ENCODE results near the gene TPSB2.
A peak's percentile ranks its signal among the peaks of the same experiment; 100 is the strongest.
"Not testable (repeated sequence)": the region's sequence is repeated elsewhere in the genome, so short reads cannot be mapped to it uniquely, and the experiment has no call there.

TPSB2 gene

DNA sequence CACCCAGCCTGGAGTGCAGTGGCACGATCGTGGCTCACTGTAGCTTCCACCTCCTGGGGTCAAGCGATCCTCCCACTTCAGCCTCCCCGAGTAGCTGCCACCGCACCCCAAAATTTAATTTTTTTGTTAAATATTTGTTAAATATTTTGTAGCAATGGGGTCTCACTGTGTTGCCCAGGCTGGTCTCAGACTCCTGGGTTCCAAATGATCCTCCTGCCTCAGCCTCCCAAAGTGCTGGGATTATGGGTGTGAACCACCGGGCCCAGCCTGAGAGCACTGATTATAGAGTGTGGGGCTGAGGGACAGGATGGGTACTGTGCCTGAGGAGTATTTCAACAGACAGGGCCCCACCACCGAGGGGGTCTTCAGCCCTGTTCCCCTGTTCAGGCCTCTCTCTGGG lies 40.5 kb downstream of the TPSB2 start:
- Histone ChIP-seq H3K4me3 (replicated peaks; ENCODE audit: insufficient read depth, low read length) (no peak overlapping the region), H3K27me3 (ENCODE audit: insufficient read depth, poor library complexity, severe bottlenecking) (no peaks in the 10 kb centered on the region), H3K27ac (replicated peaks) (no peak overlapping the region)
- no peak for TF ChIP-seq POLR2AphosphoS5 (IDR thresholded peaks at IDR 0.05; ENCODE audit: low read depth)
- TF ChIP-seq, protein P1, sequence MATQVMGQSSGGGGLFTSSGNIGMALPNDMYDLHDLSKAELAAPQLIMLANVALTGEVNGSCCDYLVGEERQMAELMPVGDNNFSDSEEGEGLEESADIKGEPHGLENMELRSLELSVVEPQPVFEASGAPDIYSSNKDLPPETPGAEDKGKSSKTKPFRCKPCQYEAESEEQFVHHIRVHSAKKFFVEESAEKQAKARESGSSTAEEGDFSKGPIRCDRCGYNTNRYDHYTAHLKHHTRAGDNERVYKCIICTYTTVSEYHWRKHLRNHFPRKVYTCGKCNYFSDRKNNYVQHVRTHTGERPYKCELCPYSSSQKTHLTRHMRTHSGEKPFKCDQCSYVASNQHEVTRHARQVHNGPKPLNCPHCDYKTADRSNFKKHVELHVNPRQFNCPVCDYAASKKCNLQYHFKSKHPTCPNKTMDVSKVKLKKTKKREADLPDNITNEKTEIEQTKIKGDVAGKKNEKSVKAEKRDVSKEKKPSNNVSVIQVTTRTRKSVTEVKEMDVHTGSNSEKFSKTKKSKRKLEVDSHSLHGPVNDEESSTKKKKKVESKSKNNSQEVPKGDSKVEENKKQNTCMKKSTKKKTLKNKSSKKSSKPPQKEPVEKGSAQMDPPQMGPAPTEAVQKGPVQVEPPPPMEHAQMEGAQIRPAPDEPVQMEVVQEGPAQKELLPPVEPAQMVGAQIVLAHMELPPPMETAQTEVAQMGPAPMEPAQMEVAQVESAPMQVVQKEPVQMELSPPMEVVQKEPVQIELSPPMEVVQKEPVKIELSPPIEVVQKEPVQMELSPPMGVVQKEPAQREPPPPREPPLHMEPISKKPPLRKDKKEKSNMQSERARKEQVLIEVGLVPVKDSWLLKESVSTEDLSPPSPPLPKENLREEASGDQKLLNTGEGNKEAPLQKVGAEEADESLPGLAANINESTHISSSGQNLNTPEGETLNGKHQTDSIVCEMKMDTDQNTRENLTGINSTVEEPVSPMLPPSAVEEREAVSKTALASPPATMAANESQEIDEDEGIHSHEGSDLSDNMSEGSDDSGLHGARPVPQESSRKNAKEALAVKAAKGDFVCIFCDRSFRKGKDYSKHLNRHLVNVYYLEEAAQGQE (IDR thresholded peaks at IDR 0.05; ENCODE audit: insufficient replicate concordance, low read depth) = no peak
- no peak for TF ChIP-seq GABPA (IDR thresholded peaks at IDR 0.05; ENCODE audit: low read depth)
- DNase-seq (ENCODE audit: low read depth in 1 of 2, low spot score in 1 of 2) = no peak

- H3K4me3 ChIP-seq (replicated peaks; ENCODE audit: insufficient read depth, low read length) = no peak overlapping the region
- no peaks in the 10 kb centered on the region for H3K27me3 ChIP-seq (ENCODE audit: insufficient read depth, poor library complexity, severe bottlenecking)
- peak; percentile 3 to 8 for DNase-seq (ENCODE audit: low read depth in 1 of 2, low spot score in 1 of 2)
- no peak overlapping the region for H3K27ac ChIP-seq (replicated peaks)
- TF ChIP-seq, protein P1 (IDR thresholded peaks at IDR 0.05; ENCODE audit: insufficient replicate concordance, low read depth) = peak; percentile 99
- TF ChIP-seq SPI1 (IDR thresholded peaks at IDR 0.05; ENCODE audit: borderline replicate concordance, low read depth) (no peak), GABPA (IDR thresholded peaks at IDR 0.05; ENCODE audit: low read depth) (no peak), POLR2AphosphoS5 (IDR thresholded peaks at IDR 0.05; ENCODE audit: low read depth) (no peak)
- TF ChIP-seq, protein P2, sequence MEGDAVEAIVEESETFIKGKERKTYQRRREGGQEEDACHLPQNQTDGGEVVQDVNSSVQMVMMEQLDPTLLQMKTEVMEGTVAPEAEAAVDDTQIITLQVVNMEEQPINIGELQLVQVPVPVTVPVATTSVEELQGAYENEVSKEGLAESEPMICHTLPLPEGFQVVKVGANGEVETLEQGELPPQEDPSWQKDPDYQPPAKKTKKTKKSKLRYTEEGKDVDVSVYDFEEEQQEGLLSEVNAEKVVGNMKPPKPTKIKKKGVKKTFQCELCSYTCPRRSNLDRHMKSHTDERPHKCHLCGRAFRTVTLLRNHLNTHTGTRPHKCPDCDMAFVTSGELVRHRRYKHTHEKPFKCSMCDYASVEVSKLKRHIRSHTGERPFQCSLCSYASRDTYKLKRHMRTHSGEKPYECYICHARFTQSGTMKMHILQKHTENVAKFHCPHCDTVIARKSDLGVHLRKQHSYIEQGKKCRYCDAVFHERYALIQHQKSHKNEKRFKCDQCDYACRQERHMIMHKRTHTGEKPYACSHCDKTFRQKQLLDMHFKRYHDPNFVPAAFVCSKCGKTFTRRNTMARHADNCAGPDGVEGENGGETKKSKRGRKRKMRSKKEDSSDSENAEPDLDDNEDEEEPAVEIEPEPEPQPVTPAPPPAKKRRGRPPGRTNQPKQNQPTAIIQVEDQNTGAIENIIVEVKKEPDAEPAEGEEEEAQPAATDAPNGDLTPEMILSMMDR (IDR thresholded peaks at IDR 0.05; ENCODE audit: insufficient read depth, low read length) = no peak
Observed at GRCh38 chr16:1188432-1189189, 41.4 kb downstream of the TPSB2 start.

- not testable (repeated sequence) for H3K4me3 ChIP-seq (replicated peaks; ENCODE audit: insufficient read depth, low read length); DNase-seq (ENCODE audit: low read depth in 1 of 2, low spot score in 1 of 2); H3K27ac ChIP-seq (replicated peaks); H3K27me3 ChIP-seq (ENCODE audit: insufficient read depth, poor library complexity, severe bottlenecking)
Observed at GRCh38 chr16:1185460-1186207, 44.4 kb downstream of the TPSB2 start.

DNA sequence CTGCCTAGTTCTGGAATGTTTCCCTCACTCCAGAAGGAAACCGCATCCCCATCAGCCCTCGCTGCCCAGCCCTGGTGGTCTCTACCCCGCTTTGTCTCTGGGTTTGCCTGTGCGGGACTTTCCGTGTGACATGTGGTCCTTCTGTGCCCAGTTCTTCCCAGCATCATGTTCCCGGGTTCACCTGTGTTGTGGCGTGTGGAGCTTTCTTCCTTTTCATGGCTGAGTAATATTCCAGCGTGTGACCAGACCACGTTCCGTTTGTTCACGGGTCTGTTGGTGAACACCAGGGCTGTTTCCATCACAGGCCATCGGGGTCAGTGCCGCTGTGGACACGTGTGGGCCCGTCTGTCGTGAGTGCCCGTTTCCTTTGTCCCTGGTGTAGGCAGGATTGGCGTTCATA lies 45.0 kb downstream of the TPSB2 start:
- no peak overlapping the region for H3K4me3 ChIP-seq (replicated peaks; ENCODE audit: insufficient read depth, low read length)
- no peak for DNase-seq (ENCODE audit: low read depth in 1 of 2, low spot score in 1 of 2)
- H3K27ac ChIP-seq (replicated peaks) = no peak overlapping the region
- no peak for TF ChIP-seq SPI1 (IDR thresholded peaks at IDR 0.05; ENCODE audit: borderline replicate concordance, low read depth)
- no peaks in the 10 kb centered on the region for H3K27me3 ChIP-seq (ENCODE audit: insufficient read depth, poor library complexity, severe bottlenecking)

- no peak overlapping the region for H3K4me3 ChIP-seq (replicated peaks; ENCODE audit: insufficient read depth, low read length)
- no peak for DNase-seq (ENCODE audit: low read depth in 1 of 2, low spot score in 1 of 2)
- H3K27ac ChIP-seq (replicated peaks) = no peak overlapping the region
- TF ChIP-seq, protein P2 (IDR thresholded peaks at IDR 0.05; ENCODE audit: insufficient read depth, low read length) = no peak
- TF ChIP-seq GABPA (IDR thresholded peaks at IDR 0.05; ENCODE audit: low read depth) = no peak
- TF ChIP-seq, protein P1 (IDR thresholded peaks at IDR 0.05; ENCODE audit: insufficient replicate concordance, low read depth) = no peak
- no peak for TF ChIP-seq SPI1 (IDR thresholded peaks at IDR 0.05; ENCODE audit: borderline replicate concordance, low read depth)
- TF ChIP-seq POLR2AphosphoS5 (IDR thresholded peaks at IDR 0.05; ENCODE audit: low read depth) = no peak
- H3K27me3 ChIP-seq (ENCODE audit: insufficient read depth, poor library complexity, severe bottlenecking) = no peaks in the 10 kb centered on the region
Observed at GRCh38 chr16:1184156-1184868, 45.7 kb downstream of the TPSB2 start.

All from HL-60 (cell line).